K562 (cell line): ENCODE results near the gene FAM83F. TPM values are rescaled to one million over a fixed set of nuclear protein-coding genes. Genes with fewer than 3 reads are reported as not detected.

ENCODE experiments used
- ZNF324 ChIP-seq: fragments of 250-450 bp; sonication (Bioruptor Pico); IDR thresholded peaks from 2 replicates; pipeline ENCODE4 v1.4.0; 2020; ENCODE audit warnings: mild to moderate bottlenecking
- ZNF609 ChIP-seq: sonication (generic); formaldehyde crosslinking; IDR thresholded peaks from 2 replicates; pipeline ENCODE4 v1.8.1; 2023; ENCODE audit warnings: missing genetic modification reagents, mild to moderate bottlenecking, borderline replicate concordance
- polyA plus RNA-seq, 8 experiments: library from polyadenylated mRNA; depleted of rRNA in 4 of 8; stranded (reverse) in 5 of 8; unstranded in 3 of 8; fragments of >200 nt; fragmentation: Nextera tagmentation in 2 of 8; fragmentation: Illumina TruSeq in 1 of 8; extraction: Ambion mirVana in 2 of 8; extraction: Trizol in 1 of 8; gene quantifications; 2 replicates each; pipeline versions ENCODE4 v1.2.1 to v1.2.3, GENCODE V29; 2011 to 2014; ENCODE audit warnings: inconsistent platforms in 1 of 8, missing spikeins in 1 of 8
- total RNA-seq, 7 experiments: library from RNA; depleted of rRNA in 6 of 7; stranded (reverse); fragments of >200 nt in 6 of 7; fragmentation: Illumina TruSeq in 2 of 7; extraction: Trizol in 2 of 7; gene quantifications; 2 replicates each; pipeline versions ENCODE4 v1.2.1 to v1.2.3, GENCODE V29; 2011 to 2021; ENCODE audit warnings: low replicate concordance in 1 of 7
- TF ChIP-seq, protein P1 (sequence below): fragments of 200-600 bp; sonication (generic); IDR thresholded peaks from one replicate; pipeline ENCODE4 v1.6.1; 2012; ENCODE audit warnings: mild to moderate bottlenecking, low read depth, low read length, inconsistent platforms

FAM83F gene
- total and polyA plus RNA-seq, 9 of the 15 experiments (the other 6 are each of a cell fraction or from before 2014, with no cell fraction given) = under 0.01 to 0.13 (median 0.04) TPM; not detected in 1

DNA sequence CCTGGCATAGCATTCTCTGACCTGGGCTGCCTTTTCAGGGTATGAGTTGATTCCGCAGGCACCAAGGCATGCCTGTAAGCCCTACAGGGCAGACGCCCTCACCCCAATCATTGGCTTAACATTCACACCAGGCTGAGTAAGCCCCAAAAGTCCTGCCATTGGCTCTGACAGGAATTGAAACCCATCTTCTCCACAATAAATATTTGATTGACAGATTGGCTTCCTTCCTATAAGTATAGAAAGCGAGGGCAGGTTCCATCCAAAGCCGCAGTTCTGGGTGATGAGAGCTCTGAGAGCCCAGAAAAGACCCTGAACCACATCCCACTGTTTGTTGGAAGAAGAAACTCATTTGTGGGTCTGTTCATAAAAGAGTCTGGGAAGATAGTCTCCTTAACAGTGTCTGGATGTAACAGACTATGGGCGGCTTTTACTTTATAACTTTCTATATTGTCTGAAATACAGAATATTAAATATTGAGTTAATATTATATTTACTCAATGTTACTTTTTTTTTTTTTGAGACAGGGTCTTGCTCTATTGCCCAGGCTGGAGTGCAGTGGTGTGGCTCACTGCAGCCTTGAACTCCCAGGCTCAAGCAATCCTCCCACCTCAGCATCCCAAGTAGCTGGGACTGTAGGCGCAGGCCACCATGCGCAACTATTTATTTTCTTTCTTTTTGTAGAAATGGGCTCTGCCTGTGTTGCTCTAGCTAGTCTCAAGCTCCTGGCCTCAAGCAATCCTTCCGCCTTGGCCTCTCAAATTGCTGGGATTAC lies 46.8 kb downstream of the FAM83F start (continued):
- TF ChIP-seq, protein P1, sequence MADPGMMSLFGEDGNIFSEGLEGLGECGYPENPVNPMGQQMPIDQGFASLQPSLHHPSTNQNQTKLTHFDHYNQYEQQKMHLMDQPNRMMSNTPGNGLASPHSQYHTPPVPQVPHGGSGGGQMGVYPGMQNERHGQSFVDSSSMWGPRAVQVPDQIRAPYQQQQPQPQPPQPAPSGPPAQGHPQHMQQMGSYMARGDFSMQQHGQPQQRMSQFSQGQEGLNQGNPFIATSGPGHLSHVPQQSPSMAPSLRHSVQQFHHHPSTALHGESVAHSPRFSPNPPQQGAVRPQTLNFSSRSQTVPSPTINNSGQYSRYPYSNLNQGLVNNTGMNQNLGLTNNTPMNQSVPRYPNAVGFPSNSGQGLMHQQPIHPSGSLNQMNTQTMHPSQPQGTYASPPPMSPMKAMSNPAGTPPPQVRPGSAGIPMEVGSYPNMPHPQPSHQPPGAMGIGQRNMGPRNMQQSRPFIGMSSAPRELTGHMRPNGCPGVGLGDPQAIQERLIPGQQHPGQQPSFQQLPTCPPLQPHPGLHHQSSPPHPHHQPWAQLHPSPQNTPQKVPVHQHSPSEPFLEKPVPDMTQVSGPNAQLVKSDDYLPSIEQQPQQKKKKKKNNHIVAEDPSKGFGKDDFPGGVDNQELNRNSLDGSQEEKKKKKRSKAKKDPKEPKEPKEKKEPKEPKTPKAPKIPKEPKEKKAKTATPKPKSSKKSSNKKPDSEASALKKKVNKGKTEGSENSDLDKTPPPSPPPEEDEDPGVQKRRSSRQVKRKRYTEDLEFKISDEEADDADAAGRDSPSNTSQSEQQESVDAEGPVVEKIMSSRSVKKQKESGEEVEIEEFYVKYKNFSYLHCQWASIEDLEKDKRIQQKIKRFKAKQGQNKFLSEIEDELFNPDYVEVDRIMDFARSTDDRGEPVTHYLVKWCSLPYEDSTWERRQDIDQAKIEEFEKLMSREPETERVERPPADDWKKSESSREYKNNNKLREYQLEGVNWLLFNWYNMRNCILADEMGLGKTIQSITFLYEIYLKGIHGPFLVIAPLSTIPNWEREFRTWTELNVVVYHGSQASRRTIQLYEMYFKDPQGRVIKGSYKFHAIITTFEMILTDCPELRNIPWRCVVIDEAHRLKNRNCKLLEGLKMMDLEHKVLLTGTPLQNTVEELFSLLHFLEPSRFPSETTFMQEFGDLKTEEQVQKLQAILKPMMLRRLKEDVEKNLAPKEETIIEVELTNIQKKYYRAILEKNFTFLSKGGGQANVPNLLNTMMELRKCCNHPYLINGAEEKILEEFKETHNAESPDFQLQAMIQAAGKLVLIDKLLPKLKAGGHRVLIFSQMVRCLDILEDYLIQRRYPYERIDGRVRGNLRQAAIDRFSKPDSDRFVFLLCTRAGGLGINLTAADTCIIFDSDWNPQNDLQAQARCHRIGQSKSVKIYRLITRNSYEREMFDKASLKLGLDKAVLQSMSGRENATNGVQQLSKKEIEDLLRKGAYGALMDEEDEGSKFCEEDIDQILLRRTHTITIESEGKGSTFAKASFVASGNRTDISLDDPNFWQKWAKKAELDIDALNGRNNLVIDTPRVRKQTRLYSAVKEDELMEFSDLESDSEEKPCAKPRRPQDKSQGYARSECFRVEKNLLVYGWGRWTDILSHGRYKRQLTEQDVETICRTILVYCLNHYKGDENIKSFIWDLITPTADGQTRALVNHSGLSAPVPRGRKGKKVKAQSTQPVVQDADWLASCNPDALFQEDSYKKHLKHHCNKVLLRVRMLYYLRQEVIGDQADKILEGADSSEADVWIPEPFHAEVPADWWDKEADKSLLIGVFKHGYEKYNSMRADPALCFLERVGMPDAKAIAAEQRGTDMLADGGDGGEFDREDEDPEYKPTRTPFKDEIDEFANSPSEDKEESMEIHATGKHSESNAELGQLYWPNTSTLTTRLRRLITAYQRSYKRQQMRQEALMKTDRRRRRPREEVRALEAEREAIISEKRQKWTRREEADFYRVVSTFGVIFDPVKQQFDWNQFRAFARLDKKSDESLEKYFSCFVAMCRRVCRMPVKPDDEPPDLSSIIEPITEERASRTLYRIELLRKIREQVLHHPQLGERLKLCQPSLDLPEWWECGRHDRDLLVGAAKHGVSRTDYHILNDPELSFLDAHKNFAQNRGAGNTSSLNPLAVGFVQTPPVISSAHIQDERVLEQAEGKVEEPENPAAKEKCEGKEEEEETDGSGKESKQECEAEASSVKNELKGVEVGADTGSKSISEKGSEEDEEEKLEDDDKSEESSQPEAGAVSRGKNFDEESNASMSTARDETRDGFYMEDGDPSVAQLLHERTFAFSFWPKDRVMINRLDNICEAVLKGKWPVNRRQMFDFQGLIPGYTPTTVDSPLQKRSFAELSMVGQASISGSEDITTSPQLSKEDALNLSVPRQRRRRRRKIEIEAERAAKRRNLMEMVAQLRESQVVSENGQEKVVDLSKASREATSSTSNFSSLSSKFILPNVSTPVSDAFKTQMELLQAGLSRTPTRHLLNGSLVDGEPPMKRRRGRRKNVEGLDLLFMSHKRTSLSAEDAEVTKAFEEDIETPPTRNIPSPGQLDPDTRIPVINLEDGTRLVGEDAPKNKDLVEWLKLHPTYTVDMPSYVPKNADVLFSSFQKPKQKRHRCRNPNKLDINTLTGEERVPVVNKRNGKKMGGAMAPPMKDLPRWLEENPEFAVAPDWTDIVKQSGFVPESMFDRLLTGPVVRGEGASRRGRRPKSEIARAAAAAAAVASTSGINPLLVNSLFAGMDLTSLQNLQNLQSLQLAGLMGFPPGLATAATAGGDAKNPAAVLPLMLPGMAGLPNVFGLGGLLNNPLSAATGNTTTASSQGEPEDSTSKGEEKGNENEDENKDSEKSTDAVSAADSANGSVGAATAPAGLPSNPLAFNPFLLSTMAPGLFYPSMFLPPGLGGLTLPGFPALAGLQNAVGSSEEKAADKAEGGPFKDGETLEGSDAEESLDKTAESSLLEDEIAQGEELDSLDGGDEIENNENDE = no peak
- TF ChIP-seq ZNF324 (CRISPR knock-in tag) (no peak), ZNF609 (CRISPR knock-in tag) (no peak)
